ENCODE measurements around the gene SNORC.
"Not testable (repeated sequence)": the region's sequence is repeated elsewhere in the genome, so short reads cannot be mapped to it uniquely, and the experiment has no call there.

The SNORC gene

DNA sequence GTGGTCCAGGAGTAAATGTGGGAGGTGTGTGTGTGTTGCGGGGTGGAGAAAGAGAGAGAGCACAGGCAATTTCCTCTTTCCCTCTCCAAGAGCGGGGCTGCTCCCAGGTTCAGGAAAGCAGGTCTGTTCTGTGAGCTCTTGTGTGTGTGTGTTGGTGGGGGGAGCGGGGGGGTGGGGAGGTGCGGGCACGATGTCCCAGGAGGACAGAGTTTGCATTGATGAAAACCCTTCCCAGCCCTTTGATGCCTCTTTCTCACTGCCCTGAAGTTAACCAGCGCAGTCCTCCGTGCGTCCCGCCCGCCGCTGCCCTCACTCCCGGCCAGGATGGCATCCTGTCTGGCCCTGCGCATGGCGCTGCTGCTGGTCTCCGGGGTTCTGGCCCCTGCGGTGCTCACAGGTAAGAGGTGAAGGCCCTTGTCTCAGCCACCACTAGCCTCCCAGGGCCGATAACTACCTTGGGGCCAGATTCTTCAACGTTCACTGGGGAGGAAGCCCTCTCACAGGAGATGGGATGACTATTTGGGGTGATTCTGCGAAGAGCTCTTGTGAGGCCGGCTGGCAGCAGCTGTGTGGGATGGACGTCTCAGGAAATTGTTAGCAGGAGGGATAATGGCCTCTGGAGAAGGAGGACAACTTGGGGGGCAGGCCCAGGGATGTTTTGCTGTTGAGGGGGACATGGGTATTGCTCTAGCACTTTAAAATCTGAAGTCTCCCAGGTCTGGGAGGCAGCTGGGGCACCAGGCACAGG, at the start of gene SNORC:
Gene SNORC, plus strand, starts transcription at position 247 of the 748 bp plus-strand sequence. Its CDS starts 78 bp downstream, at position 325.
- Mint-ChIP-seq H3K27ac (no peak within 1 kb of the TSS), H3K4me3 (no peak within 1 kb of the TSS), H3K27me3 (peaks cover 3% of the 10 kb centered on the region), H3K9me3 (ENCODE audit: low read depth) (no peaks in the 10 kb centered on the region), H3K36me3 (no peaks in the 10 kb centered on the region), H3K4me1 (ENCODE audit: low read depth) (peaks cover 1% of the 10 kb centered on the region)

DNA sequence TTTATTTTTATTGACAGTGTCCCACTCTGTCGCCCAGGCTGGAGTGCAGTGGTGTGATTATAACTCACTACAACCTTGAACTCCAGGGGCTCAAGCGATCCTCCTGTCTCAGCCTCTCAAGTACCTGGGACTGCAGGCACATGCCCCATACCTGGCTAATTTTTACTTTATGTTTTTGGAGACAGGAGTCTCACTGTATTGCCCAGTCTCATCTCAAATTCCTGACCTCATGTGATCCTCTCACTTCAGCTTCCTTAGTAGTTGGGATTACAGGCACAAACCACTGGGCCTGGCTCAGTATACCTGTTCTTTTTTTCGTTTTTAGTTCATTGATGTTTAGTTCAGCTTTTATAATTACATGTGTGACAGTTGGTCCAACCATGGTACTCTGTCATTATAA, 40.1 kb upstream of the SNORC start:
- peaks cover 4% of the 10 kb centered on the region for H3K4me1 Mint-ChIP-seq (ENCODE audit: low read depth)
- no peak overlapping the region for H3K27ac Mint-ChIP-seq
- no peaks in the 10 kb centered on the region for H3K27me3 Mint-ChIP-seq
- H3K9me3 Mint-ChIP-seq (ENCODE audit: low read depth): no peaks in the 10 kb centered on the region
- peaks cover 19% of the 10 kb centered on the region for H3K36me3 Mint-ChIP-seq
- H3K4me3 Mint-ChIP-seq: no peak overlapping the region

DNA sequence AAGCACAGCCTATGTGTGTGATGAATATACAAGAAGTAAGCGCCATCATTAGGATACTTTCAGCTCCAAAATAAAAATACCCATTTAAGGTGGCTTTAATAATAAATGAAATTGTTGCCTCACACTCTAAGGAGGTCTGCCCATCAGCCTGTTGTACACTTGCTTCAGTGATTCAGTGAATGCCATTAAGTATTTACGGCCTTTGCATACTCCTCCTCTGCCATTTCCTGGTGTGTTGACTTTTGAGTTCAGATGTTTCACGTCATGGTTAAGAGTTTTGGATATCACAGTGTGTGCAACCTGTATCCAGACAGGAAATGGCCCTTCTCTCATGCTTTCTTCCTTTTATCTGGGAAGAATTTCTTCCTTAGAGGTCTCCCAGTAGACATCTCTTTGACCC, 38.6 kb upstream of the SNORC start:
- H3K27me3 Mint-ChIP-seq: no peaks in the 10 kb centered on the region
- no peak overlapping the region for H3K27ac Mint-ChIP-seq
- peaks cover 11% of the 10 kb centered on the region for H3K36me3 Mint-ChIP-seq
- H3K4me1 Mint-ChIP-seq (ENCODE audit: low read depth): peaks cover 3% of the 10 kb centered on the region
- no peak overlapping the region for H3K4me3 Mint-ChIP-seq
- no peaks in the 10 kb centered on the region for H3K9me3 Mint-ChIP-seq (ENCODE audit: low read depth)

DNA sequence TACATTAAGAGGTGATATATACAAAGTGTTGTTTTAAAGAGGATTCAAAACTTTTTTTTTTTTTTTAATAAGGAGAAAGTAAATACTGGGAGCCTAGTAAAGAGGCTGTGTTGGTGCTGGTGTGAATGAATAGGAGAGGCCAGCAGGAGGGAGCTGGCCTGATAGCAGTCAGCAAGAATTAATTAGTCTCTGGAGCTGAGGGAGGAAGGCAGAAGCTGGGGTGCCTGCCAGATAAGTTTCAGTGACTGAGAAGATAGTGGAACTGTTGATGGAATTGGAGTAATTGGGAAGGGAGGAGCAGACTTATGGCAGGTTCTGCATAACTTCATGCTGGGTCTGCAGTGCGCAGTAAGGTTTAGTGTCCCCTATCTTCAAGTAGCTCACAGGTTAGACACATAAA, 36.2 kb upstream of the SNORC start:
- Mint-ChIP-seq H3K4me3 (no peak overlapping the region), H3K27me3 (no peaks in the 10 kb centered on the region), H3K4me1 (ENCODE audit: low read depth) (peaks cover 25% of the 10 kb centered on the region), H3K27ac (peak overlapping the region; percentile 24), H3K36me3 (peaks cover 14% of the 10 kb centered on the region), H3K9me3 (ENCODE audit: low read depth) (no peaks in the 10 kb centered on the region)

DNA sequence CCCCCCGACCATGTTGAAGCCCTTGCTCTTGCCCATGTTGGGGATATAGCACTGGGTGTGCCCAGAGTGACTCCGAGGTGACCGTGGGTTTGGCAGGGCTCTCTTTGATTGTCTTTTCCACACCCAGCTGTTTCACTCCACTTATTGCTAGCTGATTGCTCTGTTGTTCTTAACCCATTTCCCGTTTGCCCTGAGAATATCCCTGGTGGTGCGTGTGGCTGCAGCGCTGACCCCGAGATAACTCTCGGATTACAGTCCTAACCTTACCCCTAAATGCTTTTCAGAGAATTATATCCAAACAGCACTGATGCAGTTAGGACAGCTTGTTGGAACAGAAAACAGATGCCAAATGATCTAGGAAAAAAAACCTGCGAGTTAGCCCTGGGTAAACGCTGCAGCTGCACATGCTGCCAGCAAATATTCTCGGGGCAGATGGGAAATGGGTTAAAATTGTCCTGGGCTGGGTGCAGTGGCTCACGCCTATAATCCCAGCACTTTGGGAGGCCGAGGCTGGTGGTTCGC, 34.3 kb upstream of the SNORC start:
- Mint-ChIP-seq H3K9me3 (ENCODE audit: low read depth) (no peaks in the 10 kb centered on the region), H3K4me3 (no peak overlapping the region), H3K27ac (peak overlapping the region; percentile 52), H3K36me3 (peaks cover 21% of the 10 kb centered on the region), H3K27me3 (no peaks in the 10 kb centered on the region), H3K4me1 (ENCODE audit: low read depth) (peaks cover 35% of the 10 kb centered on the region)

DNA sequence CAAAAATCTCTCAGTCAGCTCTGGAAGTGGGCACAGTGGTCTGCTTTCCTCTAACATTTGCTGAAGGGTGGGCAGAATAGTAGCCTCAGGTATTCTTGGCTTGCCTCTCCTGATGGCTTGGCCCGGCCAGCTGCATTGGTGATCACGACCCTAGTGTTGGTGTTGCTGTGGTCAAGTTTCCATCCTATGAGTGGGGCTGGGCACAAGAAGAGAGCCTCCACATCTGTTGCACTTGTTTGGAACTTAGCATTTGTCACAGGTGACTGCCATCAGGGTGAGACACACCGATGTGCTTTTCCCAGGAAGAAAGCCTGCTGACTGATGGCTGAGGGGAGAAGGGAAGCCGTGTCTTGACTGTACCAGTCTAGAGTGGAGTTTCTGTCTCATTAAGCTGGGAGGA, 33.1 kb upstream of the SNORC start:
- no peaks in the 10 kb centered on the region for H3K27me3 Mint-ChIP-seq
- H3K4me3 Mint-ChIP-seq: no peak overlapping the region
- no peaks in the 10 kb centered on the region for H3K9me3 Mint-ChIP-seq (ENCODE audit: low read depth)
- H3K4me1 Mint-ChIP-seq (ENCODE audit: low read depth): peaks cover 35% of the 10 kb centered on the region
- H3K27ac Mint-ChIP-seq: peak overlapping the region; percentile 87
- H3K36me3 Mint-ChIP-seq: peaks cover 22% of the 10 kb centered on the region

DNA sequence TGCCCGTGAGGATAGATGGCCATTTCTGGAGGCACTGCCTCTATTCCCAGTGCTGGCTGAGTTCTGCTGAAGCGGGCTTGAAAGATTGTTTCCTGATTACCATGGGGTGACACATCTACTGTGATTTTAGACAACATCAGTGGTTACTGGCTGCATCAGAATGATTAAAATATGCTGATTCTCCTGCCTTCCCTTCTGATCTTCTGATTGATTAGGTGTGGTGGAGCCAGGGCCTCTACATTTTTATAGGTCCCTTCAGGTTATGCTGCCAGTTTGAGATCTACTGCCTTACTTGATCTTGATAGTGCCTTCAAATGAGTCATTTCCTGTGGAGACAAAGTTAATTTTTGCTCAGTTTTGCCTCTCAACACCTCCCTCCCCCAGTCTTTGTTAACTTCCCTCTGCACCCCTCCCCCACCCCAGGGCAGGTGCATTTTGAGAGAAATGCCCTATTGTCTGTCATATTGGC, 31.6 kb upstream of the SNORC start:
- H3K36me3 Mint-ChIP-seq: peaks cover 18% of the 10 kb centered on the region
- H3K27me3 Mint-ChIP-seq: no peaks in the 10 kb centered on the region
- peaks cover 35% of the 10 kb centered on the region for H3K4me1 Mint-ChIP-seq (ENCODE audit: low read depth)
- peak overlapping the region; percentile 46 for H3K4me3 Mint-ChIP-seq
- no peaks in the 10 kb centered on the region for H3K9me3 Mint-ChIP-seq (ENCODE audit: low read depth)
- H3K27ac Mint-ChIP-seq: peak overlapping the region; percentile 70

DNA sequence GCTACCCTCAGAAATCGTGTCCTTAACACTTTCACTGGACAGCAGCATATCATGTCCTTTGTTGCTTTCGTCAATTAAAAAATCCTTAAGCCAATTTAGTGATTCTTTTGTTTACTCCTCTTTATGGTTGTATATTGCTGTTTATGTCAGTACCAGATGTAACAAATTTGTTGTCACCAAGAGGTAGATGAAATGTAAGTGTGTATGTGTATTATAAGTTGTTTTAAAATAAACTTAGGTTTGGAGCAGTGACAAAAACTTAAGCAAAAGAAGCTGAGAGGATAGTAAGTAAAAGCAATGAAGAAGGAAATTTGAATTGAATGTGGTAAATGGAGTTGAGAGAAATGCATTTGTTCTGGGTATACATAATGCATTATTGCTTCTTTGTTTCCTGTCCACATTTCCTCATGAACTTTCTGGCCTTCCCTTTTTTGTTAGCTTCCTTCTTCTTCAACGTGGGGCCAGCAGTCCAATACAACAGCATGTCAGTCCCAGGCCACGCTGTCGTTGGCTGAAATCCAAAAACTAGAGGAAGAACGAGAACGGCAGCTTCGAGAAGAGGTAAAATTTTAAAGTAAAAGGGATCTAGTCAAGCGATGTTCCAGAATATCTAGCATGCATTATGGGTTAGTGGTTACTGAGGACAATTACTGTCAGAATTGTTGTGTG, 30.5 kb upstream of the SNORC start:
- peak overlapping the region; percentile 79 for H3K27ac Mint-ChIP-seq
- H3K27me3 Mint-ChIP-seq: no peaks in the 10 kb centered on the region
- H3K4me3 Mint-ChIP-seq: no peak overlapping the region
- peaks cover 33% of the 10 kb centered on the region for H3K4me1 Mint-ChIP-seq (ENCODE audit: low read depth)
- H3K36me3 Mint-ChIP-seq: peaks cover 14% of the 10 kb centered on the region
- no peaks in the 10 kb centered on the region for H3K9me3 Mint-ChIP-seq (ENCODE audit: low read depth)

DNA sequence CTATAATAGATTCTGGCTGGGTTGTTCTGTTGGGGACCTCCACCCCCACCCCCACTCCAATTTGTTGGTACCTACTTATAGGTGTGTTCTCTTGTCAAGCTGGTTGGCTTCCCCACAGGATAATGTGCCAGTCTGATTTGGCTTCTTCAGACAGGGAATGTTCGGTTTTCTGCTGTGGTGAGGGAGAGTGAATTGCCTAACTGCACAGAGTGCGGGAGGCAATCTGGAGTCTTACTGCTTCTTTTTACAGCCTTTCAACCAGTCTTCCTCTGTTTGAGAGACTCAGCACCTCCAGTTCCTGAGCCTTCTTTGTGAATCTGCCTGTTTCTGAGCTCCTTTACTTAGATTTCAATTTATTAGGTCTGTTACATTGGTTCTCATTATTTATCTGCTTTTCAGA, 27.4 kb upstream of the SNORC start:
- Mint-ChIP-seq H3K9me3 (ENCODE audit: low read depth) (no peaks in the 10 kb centered on the region), H3K4me1 (ENCODE audit: low read depth) (peaks cover 22% of the 10 kb centered on the region), H3K27ac (no peak overlapping the region), H3K4me3 (no peak overlapping the region), H3K36me3 (peaks cover 11% of the 10 kb centered on the region), H3K27me3 (no peaks in the 10 kb centered on the region)

DNA sequence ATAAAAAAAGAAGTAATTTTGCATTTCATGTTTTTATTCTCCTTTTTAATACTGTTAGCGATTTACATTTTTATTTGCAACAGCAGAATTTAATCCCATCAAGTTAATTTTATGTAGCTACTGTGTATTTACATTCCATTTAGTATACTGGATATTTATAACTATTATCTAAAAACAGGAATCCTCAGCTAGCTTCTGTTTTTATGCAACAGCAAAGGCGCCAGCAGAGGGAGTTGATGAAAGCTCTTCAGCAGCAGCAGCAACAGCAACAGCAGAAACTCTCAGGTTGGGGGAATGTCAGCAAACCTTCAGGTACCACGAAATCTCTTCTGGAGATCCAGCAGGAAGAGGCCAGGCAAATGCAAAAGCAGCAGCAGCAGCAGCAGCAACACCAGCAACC, 26.2 kb upstream of the SNORC start:
- peaks cover 13% of the 10 kb centered on the region for H3K36me3 Mint-ChIP-seq
- H3K9me3 Mint-ChIP-seq (ENCODE audit: low read depth): no peaks in the 10 kb centered on the region
- no peak overlapping the region for H3K4me3 Mint-ChIP-seq
- H3K27ac Mint-ChIP-seq: no peak overlapping the region
- peaks cover 10% of the 10 kb centered on the region for H3K4me1 Mint-ChIP-seq (ENCODE audit: low read depth)
- H3K27me3 Mint-ChIP-seq: no peaks in the 10 kb centered on the region

DNA sequence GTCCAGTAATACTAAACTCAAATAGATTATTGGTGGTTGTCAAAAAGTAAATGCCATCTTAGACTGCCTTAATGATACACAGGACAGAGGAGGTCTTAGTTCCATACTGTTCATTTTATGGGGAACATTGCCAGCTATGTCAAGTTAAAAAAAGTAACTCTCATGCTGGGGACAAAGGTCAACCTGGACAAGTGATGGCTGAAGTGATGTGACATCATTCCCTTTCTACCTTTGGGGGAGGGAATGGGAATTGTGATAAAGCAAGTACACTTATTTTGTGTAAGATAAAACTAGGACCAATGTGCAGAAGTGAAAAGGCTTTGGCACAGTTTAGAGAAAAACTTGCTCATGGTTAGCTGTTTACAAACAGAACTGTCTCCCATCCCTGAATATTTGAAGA, 24.0 kb upstream of the SNORC start:
- no peaks in the 10 kb centered on the region for H3K4me1 Mint-ChIP-seq (ENCODE audit: low read depth)
- peaks cover 10% of the 10 kb centered on the region for H3K36me3 Mint-ChIP-seq

DNA sequence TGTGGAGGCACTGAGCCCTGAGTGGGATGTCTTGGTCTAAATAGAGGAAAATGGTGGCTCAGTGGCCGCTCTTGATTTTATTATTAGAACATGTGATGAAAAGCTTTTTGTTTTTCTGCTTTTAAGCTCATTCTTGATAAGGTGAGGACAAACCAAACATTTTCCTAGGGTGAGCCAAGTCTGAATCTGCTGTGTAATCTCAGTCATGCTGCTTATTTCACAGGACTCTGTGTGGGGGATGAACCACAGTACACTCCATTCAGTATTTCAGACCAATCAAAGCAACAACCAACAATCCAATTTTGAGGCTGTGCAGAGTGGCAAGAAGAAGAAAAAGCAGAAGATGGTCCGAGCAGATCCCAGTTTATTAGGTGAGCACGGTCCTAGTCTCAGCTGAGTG, 20.0 kb upstream of the SNORC start:
- H3K36me3 Mint-ChIP-seq: peaks cover 19% of the 10 kb centered on the region

More for the DNA sequence above, 24.0 kb upstream of the SNORC start:
- Mint-ChIP-seq H3K4me3 (no peak overlapping the region), H3K27me3 (no peaks in the 10 kb centered on the region), H3K9me3 (ENCODE audit: low read depth) (no peaks in the 10 kb centered on the region), H3K27ac (no peak overlapping the region)

DNA sequence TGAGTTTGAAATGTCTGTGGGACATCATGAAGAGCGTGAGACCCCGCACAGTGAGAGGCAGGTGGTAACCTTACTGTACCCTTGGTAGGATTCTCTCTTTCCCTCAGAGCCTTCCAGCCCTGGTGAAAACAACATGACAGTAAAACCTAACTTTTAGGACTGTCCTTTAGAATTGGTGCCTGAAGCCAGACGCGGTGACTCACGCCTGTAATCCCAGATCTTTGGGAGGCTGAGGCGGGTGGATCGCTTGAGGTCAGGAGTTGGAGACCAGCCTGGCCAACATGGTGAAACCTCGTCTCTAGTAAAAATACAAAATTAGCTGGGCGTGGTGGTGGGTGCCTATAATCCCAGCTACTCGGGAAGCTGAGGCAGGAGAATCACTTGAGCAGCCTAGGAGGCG, 18.0 kb upstream of the SNORC start:
- Mint-ChIP-seq H3K36me3 (peaks cover 21% of the 10 kb centered on the region), H3K27ac (peak overlapping the region; percentile 89)
- not testable (repeated sequence) for H3K27me3 Mint-ChIP-seq; H3K9me3 Mint-ChIP-seq (ENCODE audit: low read depth); H3K4me1 Mint-ChIP-seq (ENCODE audit: low read depth); H3K4me3 Mint-ChIP-seq

More for the DNA sequence above, 20.0 kb upstream of the SNORC start:
- Mint-ChIP-seq H3K4me3 (no peak overlapping the region), H3K27me3 (no peaks in the 10 kb centered on the region), H3K4me1 (ENCODE audit: low read depth) (no peaks in the 10 kb centered on the region), H3K27ac (no peak overlapping the region), H3K9me3 (ENCODE audit: low read depth) (no peaks in the 10 kb centered on the region)

DNA sequence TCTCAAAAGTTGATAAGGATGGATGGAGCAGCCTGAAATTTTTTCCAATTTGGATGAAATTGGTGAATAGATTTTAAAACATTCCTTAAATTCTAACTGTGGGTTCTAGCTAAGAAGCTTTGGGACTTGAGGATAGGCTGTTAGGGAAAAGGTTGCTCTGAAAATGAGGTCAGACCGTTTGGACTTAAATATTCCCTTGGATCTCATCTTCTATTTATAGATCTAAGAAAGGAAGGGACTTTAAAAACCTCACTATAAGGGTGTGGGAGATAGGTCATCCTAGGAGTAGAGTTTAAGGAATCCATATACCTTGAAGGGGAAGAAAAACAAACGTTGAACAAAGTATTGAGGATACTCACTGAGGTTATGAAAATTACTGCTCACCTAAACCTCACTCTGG, 17.4 kb upstream of the SNORC start:
- H3K4me3 Mint-ChIP-seq: no peak overlapping the region
- peaks cover 24% of the 10 kb centered on the region for H3K36me3 Mint-ChIP-seq

DNA sequence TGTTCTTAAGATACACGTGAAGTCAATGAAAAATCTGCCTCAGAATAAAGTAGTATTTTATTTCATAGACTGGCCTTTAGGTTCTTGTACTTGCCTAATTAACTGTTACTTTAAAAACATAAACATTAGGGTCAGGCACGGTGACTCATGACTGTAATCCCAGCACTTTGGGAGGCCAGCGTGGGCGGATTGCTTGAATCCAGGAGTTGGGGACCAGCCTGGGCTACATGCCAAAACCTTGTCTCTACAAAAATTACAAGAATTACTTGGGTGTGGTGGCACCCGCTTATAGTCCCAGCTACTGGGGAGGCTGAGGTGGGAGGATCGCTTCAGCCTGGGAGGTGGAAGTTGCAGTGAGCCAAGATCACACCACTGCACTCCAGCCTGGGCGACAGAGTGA, 16.0 kb upstream of the SNORC start:
- Mint-ChIP-seq H3K4me1 (ENCODE audit: low read depth) (no peaks in the 10 kb centered on the region), H3K27ac (no peak overlapping the region), H3K4me3 (no peak overlapping the region), H3K9me3 (ENCODE audit: low read depth) (no peaks in the 10 kb centered on the region), H3K27me3 (no peaks in the 10 kb centered on the region), H3K36me3 (peaks cover 21% of the 10 kb centered on the region)

More for the DNA sequence above, 17.4 kb upstream of the SNORC start:
- Mint-ChIP-seq H3K9me3 (ENCODE audit: low read depth) (no peaks in the 10 kb centered on the region), H3K27me3 (no peaks in the 10 kb centered on the region), H3K4me1 (ENCODE audit: low read depth) (no peaks in the 10 kb centered on the region), H3K27ac (peak overlapping the region; percentile 50)
